ENCODE data around the gene CGB7.

CGB7 gene

DNA sequence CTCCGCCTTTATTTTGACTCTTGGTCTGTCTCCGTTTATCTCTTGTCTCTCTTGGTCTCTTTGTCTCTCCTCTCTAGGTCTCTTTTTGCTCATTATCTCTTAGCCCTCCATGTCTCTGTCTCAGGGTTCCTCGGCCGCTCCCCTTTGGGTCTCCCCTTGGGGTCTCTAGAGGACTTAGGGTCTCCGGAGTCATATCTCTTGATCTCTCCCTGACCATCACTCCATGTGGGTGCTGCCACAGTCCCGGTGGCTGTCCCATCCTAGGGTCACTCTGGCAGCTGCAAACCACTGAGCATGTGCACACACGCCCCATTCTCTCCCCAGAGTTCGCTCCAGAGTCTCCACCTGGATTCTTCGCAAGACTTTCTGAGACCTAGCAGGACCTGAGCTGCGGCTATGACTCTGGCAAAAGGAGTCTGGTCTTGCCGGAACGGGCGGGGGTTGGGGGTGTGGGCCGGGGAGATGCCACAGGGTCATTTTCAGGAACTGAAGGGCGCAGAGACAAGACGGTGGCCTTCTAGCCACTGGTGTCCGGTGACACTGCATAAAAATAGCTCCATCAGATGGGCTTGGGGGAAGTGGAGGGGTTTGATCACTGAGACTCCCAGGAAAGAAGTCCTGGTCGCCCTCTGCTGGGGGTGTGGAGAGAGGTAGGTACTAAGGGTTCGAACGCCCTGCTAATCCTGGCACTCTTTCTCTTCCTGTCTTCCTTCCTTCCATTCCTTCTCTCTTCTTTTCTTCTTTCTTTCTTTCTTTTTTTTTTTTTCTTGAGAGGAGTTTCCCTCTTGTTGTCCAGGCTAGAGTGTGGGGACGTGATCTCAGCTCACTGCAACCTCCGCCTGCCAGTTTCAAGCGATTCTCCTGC lies 16.2 kb upstream of the CGB7 start:
- DNase-seq (ENCODE audit: low spot score) = no peak
- in situ Hi-C loops (cut with MboI; ENCODE audit: low sequenced_read_pairs, unreplicated experiment) = no loop called here

DNA sequence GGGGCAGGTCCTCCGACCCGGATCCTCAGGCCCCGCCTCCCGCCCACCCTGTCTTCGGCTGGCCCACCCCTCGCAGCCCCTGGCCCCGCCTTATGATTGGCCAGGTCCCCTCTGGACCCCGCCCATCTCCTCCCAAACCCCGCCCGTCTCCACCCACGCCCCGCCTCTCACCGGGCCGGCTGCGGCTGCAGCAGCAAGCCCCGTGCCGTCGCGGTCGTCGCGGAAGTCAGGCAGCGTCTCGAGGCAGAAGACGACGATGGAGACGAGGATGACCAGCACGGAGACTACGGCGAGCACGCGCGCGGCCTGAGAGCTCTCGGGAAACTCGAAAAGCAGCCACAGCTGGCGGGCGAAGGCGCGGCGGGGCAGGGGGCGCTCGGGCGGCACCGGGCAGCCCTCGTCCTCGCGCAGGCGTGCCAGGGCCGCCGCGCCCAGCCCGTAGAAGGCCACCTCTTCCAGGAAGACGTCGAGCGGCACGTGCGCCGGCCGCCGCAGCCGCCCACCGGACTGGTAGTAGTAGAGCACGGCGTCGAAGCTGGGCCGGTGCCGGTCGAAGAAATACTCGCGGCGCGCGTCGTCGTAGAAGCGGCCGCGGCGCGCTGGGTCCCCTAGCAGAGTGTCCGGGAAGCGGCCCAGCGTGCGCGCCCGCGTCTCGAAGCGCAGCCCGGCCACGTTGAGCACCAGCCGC lies 14.5 kb upstream of the CGB7 start:
- DNase-seq (ENCODE audit: low spot score) = no peak
- in situ Hi-C loops (cut with MboI; ENCODE audit: low sequenced_read_pairs, unreplicated experiment) = no loop called here
- TF ChIP-seq, protein P1, sequence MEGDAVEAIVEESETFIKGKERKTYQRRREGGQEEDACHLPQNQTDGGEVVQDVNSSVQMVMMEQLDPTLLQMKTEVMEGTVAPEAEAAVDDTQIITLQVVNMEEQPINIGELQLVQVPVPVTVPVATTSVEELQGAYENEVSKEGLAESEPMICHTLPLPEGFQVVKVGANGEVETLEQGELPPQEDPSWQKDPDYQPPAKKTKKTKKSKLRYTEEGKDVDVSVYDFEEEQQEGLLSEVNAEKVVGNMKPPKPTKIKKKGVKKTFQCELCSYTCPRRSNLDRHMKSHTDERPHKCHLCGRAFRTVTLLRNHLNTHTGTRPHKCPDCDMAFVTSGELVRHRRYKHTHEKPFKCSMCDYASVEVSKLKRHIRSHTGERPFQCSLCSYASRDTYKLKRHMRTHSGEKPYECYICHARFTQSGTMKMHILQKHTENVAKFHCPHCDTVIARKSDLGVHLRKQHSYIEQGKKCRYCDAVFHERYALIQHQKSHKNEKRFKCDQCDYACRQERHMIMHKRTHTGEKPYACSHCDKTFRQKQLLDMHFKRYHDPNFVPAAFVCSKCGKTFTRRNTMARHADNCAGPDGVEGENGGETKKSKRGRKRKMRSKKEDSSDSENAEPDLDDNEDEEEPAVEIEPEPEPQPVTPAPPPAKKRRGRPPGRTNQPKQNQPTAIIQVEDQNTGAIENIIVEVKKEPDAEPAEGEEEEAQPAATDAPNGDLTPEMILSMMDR (IDR thresholded peaks at IDR 0.05; ENCODE audit: borderline replicate concordance, control extremely low read depth, extremely low read depth, insufficient read depth, missing control alignments) = no peak

More for the DNA sequence above, 16.2 kb upstream of the CGB7 start:
- TF ChIP-seq, protein P1 (IDR thresholded peaks at IDR 0.05; ENCODE audit: borderline replicate concordance, control extremely low read depth, extremely low read depth, insufficient read depth, missing control alignments) = no peak

DNA sequence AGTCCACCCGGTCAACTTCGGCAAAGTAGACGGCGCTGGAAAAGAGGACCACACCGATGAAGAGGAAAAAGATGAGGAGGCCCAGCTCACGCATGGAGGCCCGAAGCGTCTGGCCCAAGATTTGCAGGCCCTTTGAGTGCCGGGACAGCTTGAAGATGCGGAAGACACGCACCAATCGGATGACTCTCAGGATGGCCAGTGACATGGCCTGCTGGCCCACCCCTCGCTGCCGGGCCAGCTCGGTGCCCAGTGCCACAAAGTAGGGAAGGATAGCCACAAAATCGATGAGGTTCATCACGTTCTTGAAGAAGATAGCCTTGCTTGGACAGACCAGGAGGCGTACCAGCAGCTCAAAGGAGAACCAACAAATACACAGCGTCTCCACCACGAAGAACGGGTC lies 12.9 kb upstream of the CGB7 start:
- TF ChIP-seq, protein P1 (IDR thresholded peaks at IDR 0.05; ENCODE audit: borderline replicate concordance, control extremely low read depth, extremely low read depth, insufficient read depth, missing control alignments) = no peak
- no peak for DNase-seq (ENCODE audit: low spot score)
- in situ Hi-C loops (cut with MboI; ENCODE audit: low sequenced_read_pairs, unreplicated experiment) = no loop called here

DNA sequence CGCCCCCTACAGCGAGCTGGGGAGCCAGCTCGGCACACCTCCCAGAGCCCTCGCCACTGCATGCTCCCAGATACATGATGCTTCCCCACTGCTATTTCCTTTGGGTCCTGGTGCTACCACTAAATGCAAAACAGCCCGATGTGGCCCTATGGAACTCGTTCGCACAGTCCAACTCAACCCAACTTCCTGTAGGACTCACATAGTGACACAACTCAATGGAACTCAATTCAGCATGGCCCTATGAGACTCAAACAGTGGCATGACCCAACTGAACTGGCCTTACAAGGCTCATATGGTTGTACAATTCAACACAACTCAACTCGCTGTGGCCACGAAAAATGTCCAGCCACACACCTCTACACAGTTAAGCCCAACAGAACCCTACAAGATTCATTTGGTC lies 11.5 kb upstream of the CGB7 start:
- in situ Hi-C loops (cut with MboI; ENCODE audit: low sequenced_read_pairs, unreplicated experiment) = no loop called here
- no peak for DNase-seq (ENCODE audit: low spot score)
- TF ChIP-seq, protein P1 (IDR thresholded peaks at IDR 0.05; ENCODE audit: borderline replicate concordance, control extremely low read depth, extremely low read depth, insufficient read depth, missing control alignments) = no peak

DNA sequence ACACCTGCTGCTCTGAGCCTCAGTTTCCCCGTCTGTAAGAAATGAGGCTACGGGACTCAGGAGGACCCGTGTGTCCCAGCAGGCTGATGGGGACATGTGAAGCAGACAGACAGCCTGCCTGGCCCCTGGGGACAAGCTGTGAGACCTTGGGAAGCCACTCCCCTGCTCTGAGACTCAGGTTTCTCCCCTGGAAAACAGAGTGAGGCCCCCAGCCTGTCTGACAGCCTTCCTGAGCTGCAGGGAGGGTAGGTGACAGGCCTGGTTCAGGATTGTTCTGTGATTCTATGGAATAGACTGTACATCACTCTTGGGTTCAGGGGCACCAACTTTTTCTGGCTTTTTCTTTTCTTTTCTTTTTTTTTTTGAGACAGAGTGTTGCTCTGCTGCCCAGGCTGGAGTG lies 10.0 kb upstream of the CGB7 start:
- TF ChIP-seq, protein P1 (IDR thresholded peaks at IDR 0.05; ENCODE audit: borderline replicate concordance, control extremely low read depth, extremely low read depth, insufficient read depth, missing control alignments) = no peak
- in situ Hi-C loops (cut with MboI; ENCODE audit: low sequenced_read_pairs, unreplicated experiment) = no loop called here
- no peak for DNase-seq (ENCODE audit: low spot score)

DNA sequence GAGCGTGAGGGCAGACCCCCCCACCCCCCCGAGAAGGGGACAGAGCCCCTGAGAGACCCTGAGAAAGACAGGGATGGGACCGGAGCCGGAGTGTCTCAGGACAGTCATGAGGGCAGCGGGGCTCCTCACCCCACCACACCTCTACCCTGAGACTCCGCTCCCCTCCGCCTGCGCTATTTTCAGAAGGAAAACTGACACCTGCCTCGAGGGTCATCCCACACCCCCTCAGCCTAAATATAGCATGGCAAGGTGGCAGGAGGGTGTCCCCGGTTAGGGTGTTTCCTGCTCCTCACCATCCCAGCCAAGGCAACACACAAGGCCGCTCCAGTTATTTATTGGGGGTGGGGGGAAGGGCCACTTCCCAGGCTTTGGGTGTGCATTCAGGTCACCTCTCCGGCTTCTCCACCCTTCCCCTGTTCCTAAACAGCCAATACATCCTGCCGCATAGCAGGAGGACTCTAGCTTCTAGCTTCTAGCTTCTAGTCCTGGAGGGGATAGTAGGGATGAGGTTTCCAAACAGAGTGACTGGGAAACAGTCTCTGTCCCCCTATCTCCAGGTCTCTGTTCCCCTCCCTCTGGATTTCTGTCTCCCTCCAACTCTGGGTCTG lies 8.5 kb upstream of the CGB7 start:
- no peak for DNase-seq (ENCODE audit: low spot score)
- in situ Hi-C loops (cut with MboI; ENCODE audit: low sequenced_read_pairs, unreplicated experiment) = no loop called here
- TF ChIP-seq, protein P1 (IDR thresholded peaks at IDR 0.05; ENCODE audit: borderline replicate concordance, control extremely low read depth, extremely low read depth, insufficient read depth, missing control alignments) = no peak

Measured in GM13976 (cell line).